H1 (cell line): ENCODE results near the gene PRKCSH. TPM values are rescaled to one million over a fixed set of nuclear protein-coding genes. Genes with fewer than 3 reads are reported as not detected.

Source experiments
- CTCF ChIA-PET: fragments of 300-600 bp; sonication (Branson Sonifier 250); formaldehyde crosslinking; loops from one replicate; lab custom pipeline; 2021; ENCODE audit not compliant: partially characterized antibody; lab: Charles Lee
- POLR2A ChIA-PET: fragments of 300-600 bp; sonication (Branson Sonifier 250); formaldehyde crosslinking; loops from one replicate; lab custom pipeline; 2021; ENCODE audit warnings: inconsistent platforms; ENCODE audit not compliant: partially characterized antibody; lab: Charles Lee
- DNase-seq, 2 experiments: peaks; one replicate each; pipeline versions ENCODE4 v3.0.0 to v3.0.0-alpha.2; 2010 to 2022; ENCODE audit warnings: low spot score in 2 of 2, low read depth in 1 of 2, mixed read lengths in 1 of 2
- FAIRE-seq: peaks from 2 replicates; lab custom pipeline; 2011; peaks lifted over from hg19 to GRCh38; lab: Jason Lieb, UNC
- H2AFZ ChIP-seq: 2 replicates; pipeline ENCODE4 v1.8.1; 2012; ENCODE audit warnings: low read length, inconsistent platforms
- H2AK5ac ChIP-seq: 2 replicates; pipeline ENCODE4 v1.6.1; 2013; ENCODE audit warnings: low read depth, low read length
- H2BK120ac ChIP-seq: replicated peaks from 2 replicates; pipeline ENCODE3; 2013; ENCODE audit warnings: low read depth, low read length, inconsistent platforms
- H2BK12ac ChIP-seq: 2 replicates; pipeline ENCODE4 v1.6.1; 2013; ENCODE audit warnings: low read depth, low read length
- H2BK15ac ChIP-seq: 2 replicates; pipeline ENCODE4 v1.6.1; 2013; ENCODE audit warnings: low read length
- H2BK20ac ChIP-seq: 2 replicates; pipeline ENCODE4 v1.6.1; 2013; ENCODE audit warnings: low read length
- H2BK5ac ChIP-seq: 2 replicates; pipeline ENCODE4 v1.6.1; 2013; ENCODE audit warnings: low read depth, low read length
- H3K14ac ChIP-seq: 2 replicates; pipeline ENCODE4 v1.6.1; 2013; ENCODE audit warnings: inconsistent platforms; ENCODE audit not compliant: insufficient read length
- H3K18ac ChIP-seq: 2 replicates; pipeline ENCODE4 v1.6.1; 2013; ENCODE audit warnings: low read length; ENCODE audit errors: extremely low read depth
- H3K23ac ChIP-seq: 2 replicates; pipeline ENCODE4 v1.6.1; 2013; ENCODE audit warnings: inconsistent platforms; ENCODE audit not compliant: insufficient read length
- H3K23me2 ChIP-seq: 2 replicates; pipeline ENCODE4 v1.6.1; 2013; ENCODE audit warnings: low read depth, low read length
- H3K27ac ChIP-seq: 2 replicates; pipeline ENCODE4 v1.6.1; 2011; ENCODE audit warnings: low read depth, low read length, inconsistent platforms
- H3K27me3 ChIP-seq, 4 experiments: replicated peaks in 1 of 4; 1 replicate in 1 of 4; 2 replicates in 3 of 4; pipeline versions ENCODE4 v1.6.1 to v1.8.1; 2011 to 2013; ENCODE audit warnings: low read length in 3 of 4, mild to moderate bottlenecking in 3 of 4, inconsistent platforms in 2 of 4, mixed read lengths in 2 of 4, moderate library complexity in 1 of 4; ENCODE audit not compliant: control insufficient read depth in 3 of 4, insufficient read depth in 3 of 4; ENCODE audit errors: extremely low read depth in 1 of 4
- H3K36me3 ChIP-seq, 4 experiments: 2 replicates each; pipeline versions ENCODE4 v1.6.1 to v1.8.1; 2011 to 2013; ENCODE audit warnings: mild to moderate bottlenecking in 4 of 4, low read length in 3 of 4, moderate library complexity in 2 of 4, control low read depth in 1 of 4, inconsistent platforms in 1 of 4; ENCODE audit not compliant: insufficient read depth in 4 of 4, control insufficient read depth in 2 of 4
- H3K4ac ChIP-seq: replicated peaks from 2 replicates; pipeline ENCODE3; 2013; ENCODE audit warnings: low read length, low read depth, mixed read lengths, inconsistent platforms; ENCODE audit not compliant: insufficient read length
- H3K4me1 ChIP-seq, 4 experiments: replicated peaks in 1 of 4; 1 replicate in 1 of 4; 2 replicates in 3 of 4; pipeline versions ENCODE4 v1.6.1 to v1.8.1; 2011 to 2013; ENCODE audit warnings: low read length in 3 of 4, inconsistent platforms in 2 of 4, mixed read lengths in 1 of 4; ENCODE audit not compliant: insufficient read depth in 4 of 4, control insufficient read depth in 3 of 4
- H3K4me2 ChIP-seq, 2 experiments: 2 replicates each; pipeline versions ENCODE4 v1.6.1 to v1.8.1; 2011 to 2013; ENCODE audit warnings: low read depth in 2 of 2, low read length in 2 of 2, control low read depth in 1 of 2, inconsistent platforms in 1 of 2, mild to moderate bottlenecking in 1 of 2; ENCODE audit not compliant: insufficient read depth in 1 of 2
- H3K4me3 ChIP-seq, 4 experiments: fragments of 200-600, 300-600 bp in 1 of 4; sonication (generic), shearing (Covaris generic), sonication (Bioruptor Twin) in 1 of 4; 2 replicates each; pipeline versions ENCODE4 v1.5.1 to v1.8.1; 2011 to 2016; ENCODE audit warnings: low read length in 4 of 4, low read depth in 3 of 4, control low read depth in 2 of 4, inconsistent platforms in 2 of 4, mild to moderate bottlenecking in 2 of 4, mixed read lengths in 1 of 4, moderate library complexity in 1 of 4; ENCODE audit not compliant: insufficient read depth in 2 of 4; ENCODE audit errors: extremely low read depth in 1 of 4
- H3K56ac ChIP-seq: replicated peaks from 2 replicates; pipeline ENCODE3; 2013; ENCODE audit warnings: low read depth, mild to moderate bottlenecking, mixed read lengths, low read length, inconsistent platforms; ENCODE audit not compliant: insufficient read length
- H3K79me1 ChIP-seq: 2 replicates; pipeline ENCODE4 v1.6.1; 2013; ENCODE audit warnings: low read depth, low read length, control low read depth
- H3K79me2 ChIP-seq, 2 experiments: 2 replicates each; pipeline versions ENCODE4 v1.6.1 to v1.8.1; 2012 to 2013; ENCODE audit warnings: low read length in 2 of 2, mild to moderate bottlenecking in 2 of 2, inconsistent platforms in 1 of 2; ENCODE audit not compliant: insufficient read depth in 2 of 2, control insufficient read depth in 1 of 2
- H3K9ac ChIP-seq, 4 experiments: replicated peaks in 1 of 4; 1 replicate in 1 of 4; 2 replicates in 3 of 4; pipeline versions ENCODE4 v1.6.1 to v1.8.1; 2011 to 2013; ENCODE audit warnings: low read depth in 3 of 4, low read length in 3 of 4, control low read depth in 2 of 4, mild to moderate bottlenecking in 2 of 4, moderate library complexity in 2 of 4, inconsistent platforms in 1 of 4; ENCODE audit errors: extremely low read depth in 1 of 4
- H3K9me3 ChIP-seq, 2 experiments: 2 replicates each; pipeline versions ENCODE4 v1.6.1 to v1.8.1; 2012 to 2013; ENCODE audit warnings: mild to moderate bottlenecking in 2 of 2, moderate library complexity in 2 of 2, control low read depth in 1 of 2, inconsistent platforms in 1 of 2, low read depth in 1 of 2, low read length in 1 of 2, mixed read lengths in 1 of 2; ENCODE audit not compliant: insufficient read depth in 2 of 2
- H4K20me1 ChIP-seq, 2 experiments: replicated peaks in 1 of 2; 2 replicates each; pipeline versions ENCODE3 to v1.8.1; 2011 to 2013; ENCODE audit warnings: inconsistent platforms in 2 of 2, low read length in 2 of 2, mild to moderate bottlenecking in 1 of 2; ENCODE audit not compliant: insufficient read depth in 2 of 2, control insufficient read depth in 1 of 2
- H4K5ac ChIP-seq: 2 replicates; pipeline ENCODE4 v1.6.1; 2013; ENCODE audit warnings: low read length, low read depth, mixed read lengths, inconsistent platforms; ENCODE audit not compliant: insufficient read length
- H4K8ac ChIP-seq: 2 replicates; pipeline ENCODE4 v1.8.0; 2013; ENCODE audit warnings: mild to moderate bottlenecking, moderate library complexity, low read length, inconsistent platforms; ENCODE audit not compliant: insufficient read depth; ENCODE audit errors: extremely low read depth
- H4K91ac ChIP-seq: replicated peaks from 2 replicates; pipeline ENCODE3; 2013; ENCODE audit warnings: low read length, mixed read lengths, inconsistent platforms; ENCODE audit not compliant: insufficient read length
- CBX5 ChIP-seq: fragments of 300-800, 300-1000 bp; sonication (generic); IDR thresholded peaks from 2 replicates; pipeline ENCODE4 v1.7.1; 2016; ENCODE audit warnings: antibody characterized with exemption, low read length, low read depth
- HDAC6 ChIP-seq: IDR thresholded peaks from one replicate; pipeline ENCODE4 v1.7.1; 2012; ENCODE audit warnings: low read depth, mild to moderate bottlenecking, inconsistent platforms, low read length, moderate library complexity
- SRF ChIP-seq: IDR thresholded peaks from 2 replicates; pipeline ENCODE4 v1.6.1; 2011; ENCODE audit warnings: mild to moderate bottlenecking, low read depth, low read length, moderate library complexity
- WGBS, 2 experiments: shearing (Covaris generic) in 1 of 2; methylation state at CpG; one replicate each; pipeline versions ENCODE4 v1.1.6 to v1.1.7; 2013 to 2015; ENCODE audit warnings: low lambda C conversion rate in 2 of 2, mixed read lengths in 2 of 2, inconsistent platforms in 1 of 2, low coverage in 1 of 2, missing lambda C conversion rate in 1 of 2; ENCODE audit not compliant: insufficient replicate concordance in 2 of 2, insufficient coverage in 1 of 2, insufficient read length in 1 of 2; ENCODE audit errors: extremely low coverage in 1 of 2, missing lambda C conversion rate in 1 of 2; 5-methylcytosine and 5-hydroxymethylcytosine counted together
- polyA plus RNA-seq, 7 experiments: library from polyadenylated mRNA; depleted of rRNA in 3 of 7; stranded (reverse) in 5 of 7; unstranded in 2 of 7; fragments of >200 nt in 5 of 7; fragments of 200-250 nt in 2 of 7; gene quantifications; 1 replicate in 5 of 7; 2 replicates in 1 of 7; 4 replicates in 1 of 7; pipeline versions ENCODE4 v1.2.1 to v1.2.3, GENCODE V29; 2011 to 2013; ENCODE audit warnings: missing spikeins in 2 of 7, mixed read lengths in 2 of 7
- total RNA-seq: library from RNA; stranded (reverse); fragmentation: NEBNext Ultra II Directional; extraction: Animal tissue kit (Norgen Biotek cat#: 25700); gene quantifications from 2 replicates; pipeline ENCODE4 v1.2.1, GENCODE V29; 2021

Gene PRKCSH
- total and polyA plus RNA-seq, 2 of the 8 experiments (the other 6 are each of a cell fraction or from before 2014, with no cell fraction given), result 97.2 to 337 TPM

- peak overlapping the region; percentile 60; the same call in 1 of the 2 replicates for H2BK12ac ChIP-seq
- ChIA-PET POLR2A (interaction anchor here (1.0 to 4.9 kb wide), 12 partner anchors 12 to 174 kb away, joined by 3 to 29 read pairs (median 6); partner anchors contain the start of genes ELAVL3, EPOR, ODAD3 and PRKCSH), CTCF (interaction anchor here (0.6 to 13.7 kb wide), 6 partner anchors 10 to 129 kb away, joined by 3 to 197 read pairs (median 4); partner anchors contain the start of genes EPOR, ODAD3, PRKCSH and SWSAP1)
- H3K9ac ChIP-seq, result no peak overlapping the region; a peak in 1 of 7 replicates
- peak overlapping the region in 2 of 4 experiments; percentile 51 to 68; a peak in 3 of 8 replicates for H3K4me3 ChIP-seq
- no peak overlapping the region; the same call in 1 of the 2 replicates for H3K18ac ChIP-seq
- H2AK5ac ChIP-seq, result no peak overlapping the region
- H3K4ac ChIP-seq, result no peak overlapping the region
- no peak overlapping the region for H3K14ac ChIP-seq
- H2BK15ac ChIP-seq, result no peak overlapping the region
- H4K5ac ChIP-seq, result no peak overlapping the region
- H3K4me1 ChIP-seq, result peaks cover 0 to 13% (median 10%) of the 10 kb centered on the region in 4 experiments; a peak in 5 of 7 replicates
- H4K91ac ChIP-seq, result peak overlapping the region; percentile 17
- no peaks in the 10 kb centered on the region for H3K79me2 ChIP-seq
- H4K8ac ChIP-seq, result no peak overlapping the region
- no peaks in the 10 kb centered on the region for H3K36me3 ChIP-seq
- no peak overlapping the region for H3K23ac ChIP-seq
- peaks cover 2 to 28% (median 21%) of the 10 kb centered on the region in 4 experiments for H3K27me3 ChIP-seq
- FAIRE-seq, result no peak
- H3K9me3 ChIP-seq, result no peaks in the 10 kb centered on the region
- H4K20me1 ChIP-seq, result no peaks in the 10 kb centered on the region
- 86% methylated on average over 23 of the region's 27 CpGs; no CpG with 5 or more reads in 1 of the 2 experiments for WGBS, 2 experiments
- H2BK20ac ChIP-seq, result no peak overlapping the region
- H3K4me2 ChIP-seq, result peak overlapping the region; percentile 90 to 98; a peak in 3 of 4 replicates
- no peak overlapping the region for H3K56ac ChIP-seq
- peaks cover 26% of the 10 kb centered on the region for H3K23me2 ChIP-seq
- no peak overlapping the region for H2AFZ ChIP-seq
- no peak for TF ChIP-seq CBX5
- no peak for TF ChIP-seq SRF
- no peak for TF ChIP-seq HDAC6
- no peak overlapping the region for H2BK120ac ChIP-seq
- H3K79me1 ChIP-seq, result peaks cover 3% of the 10 kb centered on the region; the same call in 1 of the 2 replicates
- DNase-seq, result peak in 1 of 2 experiments; percentile 49
- H2BK5ac ChIP-seq, result no peak overlapping the region
- H3K27ac ChIP-seq, result no peak overlapping the region
Observed at GRCh38 chr19:11423164-11423790, 12.2 kb upstream of the PRKCSH start.
